Right ventricle myocardium inferior (tissue), 1 donor: ENCODE measurements around the gene LIX1L. TPM values are rescaled to one million over a fixed set of nuclear protein-coding genes. Genes with fewer than 3 reads are reported as not detected.

Source experiments
- ATAC-seq: fragments of 200-7000 bp; cut with Tn5 transposase; one replicate; pipeline ENCODE4 v1.9.1; 2020; ENCODE audit warnings: mild to moderate bottlenecking, moderate library complexity
- DNase-seq: peaks from one replicate; pipeline ENCODE4 v3.0.0; 2021; ENCODE audit errors: missing footprints
- intact Hi-C: fragments of 100-400 bp; cut with DNase I; formaldehyde crosslinking; loops from one replicate; pipeline ENCODE4 v1.11.0; 2022
- long read RNA-seq: library from polyadenylated mRNA; unstranded; transcript quantifications from one replicate; pipeline ENCODE4 v2.0.0, GENCODE V29; 2021
- total RNA-seq: library from RNA; stranded (reverse); fragmentation: NEBNext Ultra II Directional; extraction: Animal tissue kit (Norgen Biotek cat#: 25700); gene quantifications from one replicate; pipeline ENCODE4 v1.2.1, GENCODE V29; 2021
- donor health status: DM: no; HTN: yes; CAD: no; lungs with severe emphysema.

Gene LIX1L
- total RNA-seq, result 25.8 TPM
- long read RNA-seq, transcript LIX1L-201 (6 exons, 3,975 nt), result major isoform, 6 of 10 reads
- long read RNA-seq, partial matches to known transcripts, result 0 of 10 reads
- long read RNA-seq, other reads (novel, unspliced or antisense), result 4 of 10 reads

GRCh38 chr1:145957443-145958319, at the start of gene LIX1L:
Gene LIX1L, minus strand, starts transcription at chr1:145958017. Its CDS starts 90 bp downstream, at chr1:145957927.
- peak; percentile 97 for DNase-seq
- ATAC-seq, result peak; percentile 89
- intact Hi-C loops, result loop anchor here (1.0 to 5.0 kb wide), 2 partner anchors 30 to 40 kb away; partner anchors contain the start of genes PEX11B and RBM8A

- no peak for ATAC-seq
- intact Hi-C loops, result no loop called here
- DNase-seq, result no peak
These were observed 43.9 kb upstream of the LIX1L start for GRCh38 chr1:146001709-146002108.

DNA sequence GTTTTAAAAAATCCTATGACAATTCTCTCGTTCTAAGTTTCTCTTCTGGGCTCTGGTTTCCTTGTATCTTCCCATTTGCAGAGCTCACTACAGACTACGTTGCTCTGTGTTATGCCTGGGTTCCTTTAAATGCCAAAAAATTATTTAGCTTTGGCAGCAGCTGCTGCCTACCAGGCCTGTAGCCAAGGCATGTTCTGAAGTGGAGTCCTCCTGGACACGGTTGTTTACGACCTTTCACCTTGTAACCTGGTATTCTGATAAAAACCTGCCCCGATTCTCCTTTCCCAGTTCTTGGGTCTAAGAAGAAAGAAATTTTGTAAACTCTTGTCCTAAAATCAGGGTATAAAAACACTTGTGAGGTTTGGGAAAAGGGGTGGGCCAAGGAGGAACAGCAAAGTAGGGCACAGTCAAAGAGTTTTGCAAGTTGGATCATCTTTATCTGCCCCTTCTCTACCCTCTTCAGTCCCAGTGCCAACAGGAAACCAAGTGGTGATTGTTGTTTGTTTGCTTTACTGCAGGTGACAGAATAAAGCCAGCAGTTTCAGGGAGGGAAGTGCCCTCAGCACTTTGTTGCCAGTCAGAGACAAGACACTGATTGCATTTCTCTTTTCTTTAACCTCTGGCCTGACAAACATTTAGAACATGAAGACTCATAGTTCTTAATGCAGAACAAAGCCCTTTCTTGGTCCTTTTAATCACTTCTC, 41.7 kb upstream of the LIX1L start:
- DNase-seq, result no peak
- peak; percentile 41 for ATAC-seq
- intact Hi-C loops, result loop anchor here (1.0 kb wide), 1 partner anchor 20 kb away; no protein-coding TSS in a partner anchor

DNA sequence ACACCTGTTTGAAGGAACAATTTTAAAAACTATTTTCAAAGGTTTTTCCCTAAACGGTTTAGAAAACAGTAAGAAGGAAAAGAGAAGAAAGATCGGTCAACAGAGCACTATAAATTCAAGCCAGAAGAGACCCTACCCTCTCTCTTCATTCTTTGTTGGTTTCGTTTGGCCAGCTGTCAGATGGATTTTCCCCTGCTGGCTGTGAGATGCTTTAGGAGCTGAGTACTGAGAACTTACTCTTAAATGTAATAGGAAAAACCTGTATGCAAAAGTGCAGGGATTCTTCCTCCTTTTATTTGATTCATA, 39.9 kb upstream of the LIX1L start:
- no peak for DNase-seq
- intact Hi-C loops, result no loop called here
- ATAC-seq, result no peak

DNA sequence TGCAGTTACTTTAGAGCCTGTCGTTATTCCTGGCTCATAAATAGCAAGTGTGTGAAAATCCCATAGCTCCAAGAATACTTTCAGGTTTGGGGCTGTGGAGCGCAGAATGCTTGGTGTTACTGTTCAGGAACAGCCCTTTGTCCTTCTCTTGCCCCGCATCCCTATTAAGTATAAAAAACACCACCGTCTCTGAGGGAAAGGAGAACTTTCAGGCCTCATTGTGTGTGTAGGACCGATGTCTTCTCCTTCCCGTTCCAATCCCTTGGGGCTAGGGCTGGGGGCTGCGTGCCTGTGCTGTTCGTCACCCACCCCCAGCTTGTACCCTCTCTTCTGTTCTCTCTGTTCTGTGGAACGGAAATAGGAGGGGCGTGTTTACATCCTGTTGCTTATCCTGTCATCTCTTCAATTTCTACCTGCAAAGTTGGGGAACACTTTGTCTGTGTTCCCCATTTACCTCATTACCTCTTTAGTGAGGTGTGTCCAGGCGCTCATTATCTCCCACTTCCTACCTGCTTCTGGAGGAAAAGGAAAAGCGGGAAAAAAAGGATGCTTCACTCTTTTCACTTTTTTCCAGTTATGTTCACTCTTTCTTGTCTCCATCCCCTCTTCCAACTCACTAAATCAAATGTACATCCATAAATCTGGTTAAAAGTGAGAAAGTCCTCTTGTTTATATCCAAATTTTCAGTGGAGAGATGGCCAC, 39.4 kb upstream of the LIX1L start:
- ATAC-seq (peak; percentile 14), DNase-seq (peak; percentile 78)
- intact Hi-C loops, result no loop called here

- DNase-seq (peak; percentile 100), ATAC-seq (peak; percentile 87)
- intact Hi-C loops, result no loop called here
These were observed 38.7 kb upstream of the LIX1L start, which contains the start of gene TXNIP for GRCh38 chr1:145996433-145997015. Gene TXNIP, minus strand, starts transcription at chr1:145996579. Its CDS starts 313 bp downstream, at chr1:145996266.

DNA sequence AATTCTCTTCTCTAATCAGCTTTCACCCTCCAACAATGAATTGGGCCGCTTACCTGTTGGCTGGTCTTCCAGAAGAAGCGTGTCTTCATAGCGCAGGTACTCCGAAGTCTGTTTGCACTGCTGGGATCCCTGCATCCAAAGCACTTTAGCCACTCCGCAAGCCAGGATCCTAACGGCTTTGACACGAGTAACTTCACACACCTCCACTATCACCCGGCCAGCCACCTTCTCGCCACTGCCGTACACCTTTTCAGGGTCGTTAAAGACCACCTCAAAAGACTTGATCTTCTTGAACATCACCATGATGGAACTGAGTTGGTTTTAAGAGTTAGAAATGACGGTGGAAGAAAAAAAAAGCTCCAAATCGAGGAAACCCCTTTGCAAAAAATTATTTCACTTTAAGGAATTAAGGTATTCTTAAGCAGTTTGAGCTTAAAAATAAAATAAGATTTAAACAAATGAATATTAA, 38.2 kb upstream of the LIX1L start:
- intact Hi-C loops, result no loop called here
- no peak for DNase-seq
- no peak for ATAC-seq

DNA sequence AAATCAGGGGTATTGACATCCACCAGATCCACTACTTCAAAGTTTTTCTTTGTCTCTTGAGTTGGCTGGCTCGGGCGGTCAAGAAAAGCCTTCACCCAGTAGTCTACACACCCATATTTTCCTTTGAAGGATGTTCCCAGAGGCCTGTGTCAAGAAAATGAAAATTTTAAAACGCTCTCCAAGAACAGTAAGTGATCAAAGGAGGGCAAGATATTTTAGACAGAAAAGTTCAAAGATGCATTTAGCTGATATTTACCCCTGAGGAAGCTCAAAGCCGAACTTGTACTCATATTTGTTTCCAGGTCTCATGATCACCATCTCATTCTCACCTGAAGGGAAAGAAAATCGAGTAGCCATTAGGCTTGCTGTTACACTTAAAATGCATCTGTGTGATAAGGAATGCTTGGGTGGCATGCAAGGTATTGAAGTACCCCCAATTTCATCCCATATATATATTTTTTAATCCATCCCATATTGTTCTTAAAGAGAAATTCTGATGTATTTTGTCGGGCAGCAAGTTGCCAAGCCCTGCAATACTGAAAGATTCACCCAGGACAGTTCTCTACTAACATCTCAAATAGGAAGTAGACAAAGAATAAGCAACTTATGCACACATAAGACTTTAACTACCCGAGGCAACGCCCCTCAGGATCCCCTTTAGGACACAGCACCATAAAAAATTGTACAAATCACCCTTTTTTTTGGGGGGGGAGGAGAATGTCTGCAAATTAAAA, 37.5 kb upstream of the LIX1L start:
- ATAC-seq (no peak), DNase-seq (no peak)
- intact Hi-C loops, result no loop called here

DNA sequence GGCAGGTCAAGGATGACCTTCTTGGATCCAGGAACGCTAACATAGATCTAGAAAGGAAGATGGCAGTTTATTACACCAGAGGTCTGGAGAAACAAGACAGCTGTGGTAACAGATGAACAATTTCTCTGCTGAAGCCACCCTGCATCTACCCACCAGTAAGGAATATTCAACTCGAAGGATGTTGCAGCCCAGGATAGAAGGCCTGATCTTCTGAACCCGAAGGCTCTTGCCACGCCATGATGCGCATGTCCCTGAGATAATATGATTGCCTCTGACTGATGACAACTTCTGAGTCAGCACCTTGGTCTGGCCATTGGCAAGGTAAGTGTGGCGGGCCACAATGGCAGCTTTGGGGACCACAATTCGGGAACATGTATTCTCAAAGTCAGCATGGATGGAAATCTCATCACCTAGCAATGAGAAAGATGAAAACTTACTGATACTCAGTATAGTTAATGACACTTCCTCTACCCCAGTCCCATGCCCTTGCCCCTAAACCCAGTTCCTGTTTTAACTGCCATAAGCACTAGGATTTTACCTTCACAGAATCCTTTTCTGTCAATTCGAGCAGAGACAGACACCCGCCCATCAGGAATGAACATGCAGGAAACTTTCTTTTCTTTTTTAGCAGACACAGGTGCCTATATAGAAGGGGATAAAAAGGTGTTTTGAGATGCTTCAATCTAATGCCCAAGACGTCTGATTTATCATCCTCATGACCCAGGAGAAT, 36.7 kb upstream of the LIX1L start:
- no peak for DNase-seq
- intact Hi-C loops, result loop anchor here (1.0 kb wide), 1 partner anchor 8 kb away; no protein-coding TSS in a partner anchor
- no peak for ATAC-seq

DNA sequence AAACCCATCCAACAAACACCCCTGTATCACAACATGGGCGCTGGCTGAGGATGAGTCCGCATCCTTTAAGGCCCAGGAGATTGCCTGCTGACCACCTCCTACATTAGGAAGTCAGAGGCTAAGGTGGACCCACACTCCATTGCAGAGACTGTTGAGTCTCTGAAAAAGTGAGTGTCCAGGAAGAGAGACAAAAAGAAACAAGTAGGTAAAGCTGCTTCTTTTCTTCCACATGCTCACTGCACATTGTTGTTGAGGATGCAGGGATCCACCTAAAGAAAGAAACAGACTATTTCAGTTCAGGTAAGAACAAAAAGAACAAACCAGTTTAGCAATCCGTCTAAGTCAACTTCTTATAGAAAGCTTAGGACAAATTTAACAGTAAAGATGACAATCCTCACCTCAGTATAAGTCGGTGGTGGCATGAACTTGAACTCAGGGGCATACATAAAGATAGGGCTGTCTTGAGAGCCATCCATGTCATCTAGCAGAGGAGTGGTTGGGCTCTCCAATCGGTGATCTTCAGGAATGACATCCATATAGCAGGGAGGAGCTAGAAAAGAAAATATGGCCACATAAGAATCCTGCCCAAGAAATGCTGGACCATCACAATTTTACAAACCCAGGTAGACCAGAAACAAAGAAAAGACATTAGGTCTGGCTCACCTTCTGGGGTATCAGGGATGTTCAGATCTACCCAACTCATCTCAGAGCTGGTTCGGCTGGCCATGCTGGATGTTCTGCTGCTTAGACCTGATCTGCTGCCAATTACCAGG, 36.0 kb upstream of the LIX1L start:
- DNase-seq (no peak), ATAC-seq (no peak)
- intact Hi-C loops, result loop anchor here (1.0 kb wide), 1 partner anchor 8 kb away; no protein-coding TSS in a partner anchor

DNA sequence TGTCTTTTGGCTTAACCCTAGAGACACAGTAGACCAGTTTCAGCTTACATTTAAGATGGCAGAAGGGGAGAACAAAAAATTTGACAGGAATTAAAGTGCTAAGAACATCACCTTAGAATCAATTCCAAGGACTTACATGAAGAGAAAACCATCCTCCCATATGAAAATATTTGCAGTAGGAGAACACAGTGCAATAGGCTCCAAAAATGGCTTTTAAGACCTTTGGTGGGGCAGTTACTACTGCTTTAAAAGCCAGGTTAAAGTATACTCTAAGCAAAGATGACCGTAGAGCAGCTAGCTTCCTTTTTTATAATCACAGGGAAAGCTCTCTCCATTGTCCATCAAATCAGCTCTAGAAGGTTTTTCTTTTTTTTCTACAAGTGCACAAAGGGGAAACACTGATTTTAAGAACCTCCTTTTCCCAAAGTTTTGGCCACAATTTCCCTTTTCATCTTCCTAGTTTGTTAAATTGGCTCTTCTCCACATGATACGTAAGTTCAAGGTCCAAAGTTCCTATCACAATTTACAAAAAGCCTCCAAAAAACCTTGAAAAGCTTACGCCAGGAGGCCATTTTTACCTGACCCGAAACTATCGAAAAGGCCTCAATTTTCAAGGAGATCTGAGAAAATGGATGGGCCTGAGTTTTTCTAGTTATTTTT, 35.3 kb upstream of the LIX1L start:
- intact Hi-C loops, result no loop called here
- ATAC-seq, result no peak
- no peak for DNase-seq

DNA sequence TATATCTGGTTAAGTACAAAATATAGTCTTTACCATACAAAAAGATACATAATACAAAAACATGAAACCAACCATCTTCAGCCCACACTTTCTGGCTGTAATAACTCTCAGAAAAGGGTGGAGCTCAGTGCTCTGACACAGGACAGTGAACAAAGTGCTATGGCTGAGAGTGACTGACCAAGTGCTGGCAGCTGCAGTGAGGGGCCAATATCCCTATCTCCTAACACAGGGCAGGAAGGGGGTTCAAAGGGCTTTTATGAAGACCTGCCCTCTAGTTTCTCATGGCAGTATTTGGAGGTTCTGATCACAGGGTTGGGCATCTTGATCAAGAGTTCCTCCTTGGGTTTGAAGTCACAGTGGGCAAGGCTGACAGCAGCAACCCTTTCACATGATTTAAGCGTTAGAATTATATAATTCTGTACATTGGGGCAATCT, 34.7 kb upstream of the LIX1L start:
- intact Hi-C loops, result no loop called here
- ATAC-seq (no peak), DNase-seq (no peak)

GRCh38 chr1:145991735-145992412, 34.1 kb upstream of the LIX1L start:
- no peak for DNase-seq
- ATAC-seq, result peak; percentile 28
- intact Hi-C loops, result no loop called here

DNA sequence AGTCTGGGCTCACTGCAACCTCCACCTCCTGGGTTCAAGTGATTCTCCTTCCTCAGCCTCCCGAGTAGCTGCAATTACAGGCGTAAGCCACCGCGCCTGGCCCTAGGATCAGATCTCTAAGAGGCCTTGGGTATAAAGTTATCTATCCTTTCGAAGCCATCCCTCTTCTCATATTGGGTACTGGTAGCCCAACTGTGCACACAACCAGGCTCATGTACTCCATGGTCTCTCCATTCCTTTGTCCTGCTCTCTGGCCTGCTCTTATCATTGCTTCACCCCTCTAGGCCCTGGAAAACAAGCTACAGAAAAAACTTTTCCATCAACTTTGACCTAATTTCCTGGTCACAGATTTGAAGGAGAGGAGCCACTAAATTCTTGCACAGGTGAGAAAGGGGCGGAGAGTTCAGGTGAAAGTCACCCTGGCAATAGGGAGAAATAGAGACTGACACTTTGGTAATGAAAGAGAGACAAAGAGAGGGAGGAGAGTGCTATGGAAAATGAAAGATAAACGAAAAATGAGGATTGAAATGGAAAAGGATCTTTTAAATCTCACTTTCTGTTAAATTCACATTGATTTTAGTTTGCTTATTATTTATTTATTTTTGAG, 32.5 kb upstream of the LIX1L start:
- ATAC-seq, result peak; percentile 18
- no peak for DNase-seq
- intact Hi-C loops, result no loop called here

- intact Hi-C loops, result no loop called here
- ATAC-seq (no peak), DNase-seq (no peak)
These were observed 31.0 kb upstream of the LIX1L start for GRCh38 chr1:145988773-145989172.
